ENCODE data around the gene LENG1. TPM values are rescaled to one million over a fixed set of nuclear protein-coding genes. Genes with fewer than 3 reads are reported as not detected.

LENG1 gene
- total and polyA plus RNA-seq, 9 of the 15 experiments (the other 6 are each of a cell fraction or from before 2014, with no cell fraction given) = 0.30 to 10.5 (median 4.7) TPM

GRCh38 chr19:54207983-54208783 is 48.7 kb upstream of the LENG1 start (continued):
- TF ChIP-seq FIP1L1 (IDR thresholded peaks at IDR 0.05; ENCODE audit: low read depth, low read length, poor library complexity, severe bottlenecking) (no peak), ZNF707 (CRISPR knock-in tag; conservative IDR thresholded peaks at IDR 0.05) (no peak), THRAP3 (IDR thresholded peaks at IDR 0.05; ENCODE audit: borderline replicate concordance) (peak; percentile 67; the same call in 1 of the 2 replicates), ZNF165 (CRISPR knock-in tag; IDR thresholded peaks at IDR 0.05; ENCODE audit: borderline replicate concordance) (0 out of 2 replicates have a peak, but pooled peaks have one; percentile 35), CHD2 (IDR thresholded peaks at IDR 0.05; ENCODE audit: low read depth, low read length) (no peak; the same call in 1 of the 2 replicates), NELFE (IDR thresholded peaks at IDR 0.05; ENCODE audit: insufficient read depth, insufficient read length) (no peak), RBM22 (IDR thresholded peaks at IDR 0.05; ENCODE audit: low read depth, low read length, poor library complexity, severe bottlenecking) (no peak), SMAD4 (CRISPR knock-in tag; conservative IDR thresholded peaks at IDR 0.05) (peak; percentile 89), ERF (CRISPR knock-in tag; IDR thresholded peaks at IDR 0.05) (peak; percentile 88), ZNF121 (CRISPR knock-in tag; conservative IDR thresholded peaks at IDR 0.05) (no peak)
- TF ChIP-seq, protein P1, sequence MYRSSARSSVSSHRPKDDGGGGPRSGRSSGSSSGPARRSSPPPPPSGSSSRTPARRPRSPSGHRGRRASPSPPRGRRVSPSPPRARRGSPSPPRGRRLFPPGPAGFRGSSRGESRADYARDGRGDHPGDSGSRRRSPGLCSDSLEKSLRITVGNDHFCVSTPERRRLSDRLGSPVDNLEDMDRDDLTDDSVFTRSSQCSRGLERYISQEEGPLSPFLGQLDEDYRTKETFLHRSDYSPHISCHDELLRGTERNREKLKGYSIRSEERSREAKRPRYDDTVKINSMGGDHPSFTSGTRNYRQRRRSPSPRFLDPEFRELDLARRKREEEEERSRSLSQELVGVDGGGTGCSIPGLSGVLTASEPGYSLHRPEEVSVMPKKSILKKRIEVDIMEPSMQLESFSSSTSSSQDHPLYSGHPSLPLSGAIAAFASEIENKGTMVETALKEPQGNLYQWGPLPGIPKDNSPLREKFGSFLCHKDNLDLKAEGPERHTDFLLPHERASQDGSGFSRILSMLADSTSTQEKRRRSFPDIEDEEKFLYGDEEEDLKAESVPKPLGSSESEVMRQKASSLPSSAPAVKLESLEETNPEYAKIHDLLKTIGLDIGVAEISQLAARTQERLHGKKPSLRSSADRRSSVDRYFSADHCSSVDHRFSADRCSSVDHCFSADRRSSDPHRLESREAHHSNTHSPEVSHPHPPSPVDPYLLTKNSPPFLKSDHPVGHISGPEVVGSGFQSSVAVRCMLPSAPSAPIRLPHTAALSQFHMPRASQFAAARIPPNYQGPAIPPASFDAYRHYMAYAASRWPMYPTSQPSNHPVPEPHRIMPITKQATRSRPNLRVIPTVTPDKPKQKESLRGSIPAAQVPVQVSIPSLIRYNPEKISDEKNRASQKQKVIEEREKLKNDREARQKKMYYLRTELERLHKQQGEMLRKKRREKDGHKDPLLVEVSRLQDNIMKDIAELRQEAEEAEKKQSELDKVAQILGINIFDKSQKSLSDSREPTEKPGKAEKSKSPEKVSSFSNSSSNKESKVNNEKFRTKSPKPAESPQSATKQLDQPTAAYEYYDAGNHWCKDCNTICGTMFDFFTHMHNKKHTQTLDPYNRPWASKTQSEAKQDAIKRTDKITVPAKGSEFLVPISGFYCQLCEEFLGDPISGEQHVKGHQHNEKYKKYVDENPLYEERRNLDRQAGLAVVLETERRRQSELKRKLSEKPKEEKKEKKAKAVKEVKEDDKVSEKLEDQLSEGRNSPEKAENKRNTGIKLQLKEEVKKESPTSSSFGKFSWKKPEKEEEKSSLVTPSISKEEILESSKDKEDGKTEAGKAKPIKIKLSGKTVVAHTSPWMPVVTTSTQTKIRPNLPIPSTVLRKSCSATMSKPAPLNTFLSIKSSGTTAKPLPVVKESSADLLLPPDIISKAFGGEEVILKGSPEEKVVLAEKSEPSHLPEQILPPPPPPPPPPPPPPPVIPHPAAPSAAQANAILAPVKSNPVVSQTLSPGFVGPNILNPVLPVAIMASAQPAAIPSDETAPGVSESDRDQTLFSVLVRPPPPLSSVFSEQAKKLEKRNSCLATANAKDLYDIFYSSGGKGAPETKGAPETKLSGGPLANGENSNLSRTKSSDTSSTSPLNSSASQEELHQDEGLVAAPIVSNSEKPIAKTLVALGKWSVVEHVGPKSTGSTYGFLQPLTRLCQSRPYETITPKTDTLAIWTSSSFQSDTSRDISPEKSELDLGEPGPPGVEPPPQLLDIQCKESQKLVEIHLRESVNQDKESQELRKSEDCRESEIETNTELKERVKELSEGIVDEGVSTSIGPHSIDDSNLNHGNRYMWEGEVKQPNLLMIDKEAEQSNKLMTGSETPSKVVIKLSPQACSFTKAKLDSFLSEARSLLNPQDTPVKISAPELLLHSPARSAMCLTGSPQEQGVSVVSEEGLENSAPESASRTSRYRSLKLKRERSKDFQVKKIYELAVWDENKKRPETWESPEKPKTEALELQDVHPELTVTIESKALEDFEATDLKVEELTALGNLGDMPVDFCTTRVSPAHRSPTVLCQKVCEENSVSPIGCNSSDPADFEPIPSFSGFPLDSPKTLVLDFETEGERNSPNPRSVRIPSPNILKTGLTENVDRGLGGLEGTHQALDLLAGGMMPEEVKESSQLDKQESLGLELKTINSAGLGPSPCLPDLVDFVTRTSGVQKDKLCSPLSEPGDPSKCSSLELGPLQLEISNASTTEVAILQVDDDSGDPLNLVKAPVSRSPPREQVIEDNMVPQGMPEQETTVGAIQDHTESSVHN (IDR thresholded peaks at IDR 0.05; ENCODE audit: borderline replicate concordance in 1 of 2, low read depth in 1 of 2) = peak in 1 of 2 experiments; percentile 92; a peak in 2 of 4 replicates
- TF ChIP-seq, protein P2, sequence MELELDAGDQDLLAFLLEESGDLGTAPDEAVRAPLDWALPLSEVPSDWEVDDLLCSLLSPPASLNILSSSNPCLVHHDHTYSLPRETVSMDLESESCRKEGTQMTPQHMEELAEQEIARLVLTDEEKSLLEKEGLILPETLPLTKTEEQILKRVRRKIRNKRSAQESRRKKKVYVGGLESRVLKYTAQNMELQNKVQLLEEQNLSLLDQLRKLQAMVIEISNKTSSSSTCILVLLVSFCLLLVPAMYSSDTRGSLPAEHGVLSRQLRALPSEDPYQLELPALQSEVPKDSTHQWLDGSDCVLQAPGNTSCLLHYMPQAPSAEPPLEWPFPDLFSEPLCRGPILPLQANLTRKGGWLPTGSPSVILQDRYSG (tag; conservative IDR thresholded peaks at IDR 0.05; ENCODE audit: low read depth) = peak; percentile 88
- TF ChIP-seq, protein P3, sequence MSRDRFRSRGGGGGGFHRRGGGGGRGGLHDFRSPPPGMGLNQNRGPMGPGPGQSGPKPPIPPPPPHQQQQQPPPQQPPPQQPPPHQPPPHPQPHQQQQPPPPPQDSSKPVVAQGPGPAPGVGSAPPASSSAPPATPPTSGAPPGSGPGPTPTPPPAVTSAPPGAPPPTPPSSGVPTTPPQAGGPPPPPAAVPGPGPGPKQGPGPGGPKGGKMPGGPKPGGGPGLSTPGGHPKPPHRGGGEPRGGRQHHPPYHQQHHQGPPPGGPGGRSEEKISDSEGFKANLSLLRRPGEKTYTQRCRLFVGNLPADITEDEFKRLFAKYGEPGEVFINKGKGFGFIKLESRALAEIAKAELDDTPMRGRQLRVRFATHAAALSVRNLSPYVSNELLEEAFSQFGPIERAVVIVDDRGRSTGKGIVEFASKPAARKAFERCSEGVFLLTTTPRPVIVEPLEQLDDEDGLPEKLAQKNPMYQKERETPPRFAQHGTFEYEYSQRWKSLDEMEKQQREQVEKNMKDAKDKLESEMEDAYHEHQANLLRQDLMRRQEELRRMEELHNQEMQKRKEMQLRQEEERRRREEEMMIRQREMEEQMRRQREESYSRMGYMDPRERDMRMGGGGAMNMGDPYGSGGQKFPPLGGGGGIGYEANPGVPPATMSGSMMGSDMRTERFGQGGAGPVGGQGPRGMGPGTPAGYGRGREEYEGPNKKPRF (IDR thresholded peaks at IDR 0.05; ENCODE audit: low read depth, low read length) = no peak

All from K562 (cell line).